Stomach (tissue), 4 donors: Measurements from ENCODE around the gene OR10G2.

Experiments
- CTCF ChIP-seq, 7 experiments: fragments of 450-650 bp in 4 of 7; fragments of 200-600 bp in 3 of 7; sonication (generic) in 3 of 7; IDR thresholded peaks; one replicate each; pipeline ENCODE4 v1.5.1; 2016 to 2019; ENCODE audit warnings: antibody characterized with exemption in 7 of 7, control low read depth in 2 of 7, mild to moderate bottlenecking in 1 of 7
- EP300 ChIP-seq: sonication (generic); formaldehyde crosslinking; IDR thresholded peaks from one replicate; pipeline ENCODE4 v1.6.1; 2017; ENCODE audit warnings: antibody characterized with exemption
- POLR2A ChIP-seq, 4 donors: fragments of 450-650 bp; IDR thresholded peaks; one replicate each; pipeline ENCODE4 v1.6.1; 2016; ENCODE audit warnings: antibody characterized with exemption in 4 of 4, control low read depth in 2 of 4, mild to moderate bottlenecking in 1 of 4, moderate library complexity in 1 of 4

GRCh38 chr14:21680072-21680471, 45.3 kb upstream of the OR10G2 start:
- TF ChIP-seq CTCF (IDR thresholded peaks at IDR 0.05), result no peak
- no peak for TF ChIP-seq POLR2A (IDR thresholded peaks at IDR 0.05)
- no peak for TF ChIP-seq EP300
